Measurements from ENCODE around the gene ATP6V0A1. TPM values are rescaled to one million over a fixed set of nuclear protein-coding genes. Genes with fewer than 3 reads are reported as not detected.

The ATP6V0A1 gene
- total and polyA plus RNA-seq, 2 donors (not counting 3 experiments of a cell fraction or from before 2014, with no cell fraction given), result 37.3 to 49.2 TPM

DNA sequence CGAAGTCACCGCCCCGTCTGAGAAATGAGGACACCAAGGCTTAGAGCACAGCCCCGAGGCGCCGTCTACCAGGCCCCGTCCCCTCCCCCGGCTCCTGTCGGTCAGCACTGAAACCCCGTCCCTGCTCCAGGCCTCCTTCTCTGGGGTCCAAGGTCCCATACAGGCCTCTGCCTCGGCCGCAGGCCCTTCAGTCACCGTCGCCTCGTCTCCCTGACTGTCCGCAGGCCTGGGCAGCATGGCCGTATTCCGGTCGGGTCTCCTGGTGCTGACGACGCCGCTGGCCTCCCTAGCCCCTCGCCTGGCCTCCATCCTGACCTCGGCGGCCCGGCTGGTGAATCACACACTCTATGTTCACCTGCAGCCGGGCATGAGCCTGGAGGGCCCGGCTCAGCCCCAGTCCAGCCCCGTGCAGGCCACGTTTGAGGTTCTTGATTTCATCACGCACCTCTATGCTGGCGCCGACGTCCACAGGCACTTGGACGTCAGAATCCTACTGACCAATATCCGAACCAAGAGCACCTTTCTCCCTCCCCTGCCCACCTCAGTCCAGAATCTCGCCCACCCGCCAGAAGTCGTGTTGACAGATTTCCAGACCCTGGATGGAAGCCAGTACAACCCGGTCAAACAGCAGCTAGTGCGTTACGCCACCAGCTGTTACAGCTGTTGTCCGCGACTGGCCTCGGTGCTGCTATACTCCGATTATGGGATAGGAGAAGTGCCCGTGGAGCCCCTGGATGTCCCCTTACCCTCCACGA lies 103.9 kb downstream of the ATP6V0A1 start:
- peaks cover 25% of the 10 kb centered on the region for H3K79me2 ChIP-seq (ENCODE audit: control insufficient read depth, insufficient read depth, low read length)
- H3K4me1 ChIP-seq (ENCODE audit: control insufficient read depth, extremely low read depth, insufficient read depth, low read length), result peaks cover 26% of the 10 kb centered on the region
- no peaks in the 10 kb centered on the region for H4K20me1 ChIP-seq (replicated peaks; ENCODE audit: control insufficient read depth, extremely low read depth, insufficient read depth, low read length)
- intact Hi-C loops (cut with micrococcal nuclease), result no loop called here
- peak overlapping the region; percentile 90 for H3K9ac ChIP-seq (replicated peaks; ENCODE audit: extremely low read depth, insufficient read depth, low read length)
- ChIA-PET CTCF (interaction anchor here (2.1 kb wide), 1 partner anchor 15 kb away, joined by 9 read pairs; the partner anchor contains the start of gene PSMC3IP), POLR2A (no interaction called here)
- dilution Hi-C loops (cut with MboI; ENCODE audit: extremely low pct_ligation_motif_present, low sequenced_read_pairs), result no loop called here
- H3K9me1 ChIP-seq (replicated peaks; ENCODE audit: control insufficient read depth, extremely low read depth, insufficient read depth, low read length), result no peaks in the 10 kb centered on the region
- no peaks in the 10 kb centered on the region for H3K9me3 ChIP-seq (replicated peaks; ENCODE audit: control insufficient read depth, insufficient read depth, low read length)
- FAIRE-seq, result peak; percentile 43
- TF ChIP-seq CTCF (IDR thresholded peaks at IDR 0.05; ENCODE audit: extremely low read depth in 1 of 2, insufficient read depth in 1 of 2, low read depth in 1 of 2, low read length in 2 of 2), result no peak
- TF ChIP-seq JUN (IDR thresholded peaks at IDR 0.05; ENCODE audit: borderline replicate concordance, insufficient read depth, insufficient read length, low read depth), result no peak
- TF ChIP-seq FOS (IDR thresholded peaks at IDR 0.05; ENCODE audit: borderline replicate concordance, insufficient read depth, low read length), result no peak
- TF ChIP-seq EZH2 (IDR thresholded peaks at IDR 0.05; ENCODE audit: borderline replicate concordance, low read depth, low read length, severe bottlenecking), result no peak
- no peak for TF ChIP-seq MYC (IDR thresholded peaks at IDR 0.05; ENCODE audit: low read depth, low read length)
- no peak for TF ChIP-seq POLR2AphosphoS5 (IDR thresholded peaks at IDR 0.05; ENCODE audit: insufficient read depth, low read depth, low read length)
- TF ChIP-seq, protein P1, sequence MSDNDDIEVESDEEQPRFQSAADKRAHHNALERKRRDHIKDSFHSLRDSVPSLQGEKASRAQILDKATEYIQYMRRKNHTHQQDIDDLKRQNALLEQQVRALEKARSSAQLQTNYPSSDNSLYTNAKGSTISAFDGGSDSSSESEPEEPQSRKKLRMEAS (IDR thresholded peaks at IDR 0.05; ENCODE audit: insufficient read depth, insufficient read length), result no peak
- H3K4me2 ChIP-seq (ENCODE audit: insufficient read depth, low read length), result peak overlapping the region; percentile 75
- TSS peak; percentile 54 for BruUV-seq (replicated peaks)
- H3K27ac ChIP-seq (ENCODE audit: insufficient read depth, low read depth, low read length), result peak overlapping the region; percentile 72
- H3K36me3 ChIP-seq (ENCODE audit: control insufficient read depth in 2 of 2, extremely low read depth in 1 of 2, insufficient read depth in 2 of 2, low read length in 2 of 2), result peaks cover 4 to 21% of the 10 kb centered on the region in 2 experiments
- no peaks in the 10 kb centered on the region for H3K27me3 ChIP-seq (ENCODE audit: control insufficient read depth in 2 of 2, insufficient read depth in 2 of 2, low read length in 2 of 2)
- peak overlapping the region; percentile 79 to 88 (median 88) for H3K4me3 ChIP-seq (replicated peaks in 1 of 3; ENCODE audit: insufficient read depth in 1 of 3, low read depth in 1 of 3, low read length in 3 of 3)
- no peak for DNase-seq (ENCODE audit: low read depth, low spot score)
- peak overlapping the region; percentile 22 for H2AFZ ChIP-seq (ENCODE audit: low read depth, low read length)

Data from endothelial cell of umbilical vein (primary cell).